ENCODE results near the gene NFIC.

Gene NFIC

GRCh38 chr19:3383121-3383722, 16.8 kb downstream of the NFIC start:
- no peak overlapping the region for H3K27ac ChIP-seq (ENCODE audit: low read depth, low read length, poor library complexity, severe bottlenecking)
- TF ChIP-seq EZH2 (IDR thresholded peaks at IDR 0.05; ENCODE audit: borderline replicate concordance, low read length) (no peak), CTCF (IDR thresholded peaks at IDR 0.05; ENCODE audit: low read length) (no peak)
- no peaks in the 10 kb centered on the region for H3K36me3 ChIP-seq (ENCODE audit: insufficient read depth, low read length)
- H3K4me3 ChIP-seq (ENCODE audit: low read depth, low read length, poor library complexity, severe bottlenecking): no peak overlapping the region
- no peak overlapping the region for H2AFZ ChIP-seq (ENCODE audit: low read length)
- no peaks in the 10 kb centered on the region for H3K27me3 ChIP-seq (ENCODE audit: insufficient read depth, low read length)
- H3K9me2 ChIP-seq (ENCODE audit: low read depth, low read length): no peaks in the 10 kb centered on the region
- no peaks in the 10 kb centered on the region for H3K79me2 ChIP-seq (ENCODE audit: insufficient read depth, low read length)
- H3K9me3 ChIP-seq (ENCODE audit: low read length): no peaks in the 10 kb centered on the region
- H3K4me2 ChIP-seq (ENCODE audit: low read length): no peak overlapping the region
- H4K20me1 ChIP-seq (ENCODE audit: insufficient read depth, low read length): no peaks in the 10 kb centered on the region
- H3K9ac ChIP-seq (ENCODE audit: low read length): no peak overlapping the region
- no peaks in the 10 kb centered on the region for H3F3A ChIP-seq (ENCODE audit: insufficient read depth, low read length)
- no peaks in the 10 kb centered on the region for H3K4me1 ChIP-seq (ENCODE audit: insufficient read depth, low read length, severe bottlenecking)

GRCh38 chr19:3386447-3387234, 20.3 kb downstream of the NFIC start:
- no peaks in the 10 kb centered on the region for H3K79me2 ChIP-seq (ENCODE audit: insufficient read depth, low read length)
- no peaks in the 10 kb centered on the region for H3K27me3 ChIP-seq (ENCODE audit: insufficient read depth, low read length)
- no peak overlapping the region for H3K4me3 ChIP-seq (ENCODE audit: low read depth, low read length, poor library complexity, severe bottlenecking)
- no peaks in the 10 kb centered on the region for H3K36me3 ChIP-seq (ENCODE audit: insufficient read depth, low read length)
- TF ChIP-seq CTCF (IDR thresholded peaks at IDR 0.05; ENCODE audit: low read length): no peak
- no peak for TF ChIP-seq EZH2 (IDR thresholded peaks at IDR 0.05; ENCODE audit: borderline replicate concordance, low read length)
- no peaks in the 10 kb centered on the region for H3K9me2 ChIP-seq (ENCODE audit: low read depth, low read length)
- H3K27ac ChIP-seq (ENCODE audit: low read depth, low read length, poor library complexity, severe bottlenecking): no peak overlapping the region
- no peaks in the 10 kb centered on the region for H3K4me1 ChIP-seq (ENCODE audit: insufficient read depth, low read length, severe bottlenecking)
- no peaks in the 10 kb centered on the region for H3K9me3 ChIP-seq (ENCODE audit: low read length)
- H3K9ac ChIP-seq (ENCODE audit: low read length): no peak overlapping the region
- no peak overlapping the region for H2AFZ ChIP-seq (ENCODE audit: low read length)
- H4K20me1 ChIP-seq (ENCODE audit: insufficient read depth, low read length): no peaks in the 10 kb centered on the region
- no peaks in the 10 kb centered on the region for H3F3A ChIP-seq (ENCODE audit: insufficient read depth, low read length)
- no peak overlapping the region for H3K4me2 ChIP-seq (ENCODE audit: low read length)

- H3K9ac ChIP-seq (ENCODE audit: low read length): no peak overlapping the region
These were observed 21.5 kb downstream of the NFIC start for GRCh38 chr19:3387645-3388589.

More at GRCh38 chr19:3387645-3388589, 21.5 kb downstream of the NFIC start:
- Histone ChIP-seq H3K9me3 (ENCODE audit: low read length) (no peaks in the 10 kb centered on the region), H3K27ac (ENCODE audit: low read depth, low read length, poor library complexity, severe bottlenecking) (no peak overlapping the region), H3K4me3 (ENCODE audit: low read depth, low read length, poor library complexity, severe bottlenecking) (no peak overlapping the region), H3K4me2 (ENCODE audit: low read length) (no peak overlapping the region), H4K20me1 (ENCODE audit: insufficient read depth, low read length) (no peaks in the 10 kb centered on the region), H3K4me1 (ENCODE audit: insufficient read depth, low read length, severe bottlenecking) (no peaks in the 10 kb centered on the region), H3K9me2 (ENCODE audit: low read depth, low read length) (no peaks in the 10 kb centered on the region), H3K27me3 (ENCODE audit: insufficient read depth, low read length) (no peaks in the 10 kb centered on the region), H3K36me3 (ENCODE audit: insufficient read depth, low read length) (no peaks in the 10 kb centered on the region), H3K79me2 (ENCODE audit: insufficient read depth, low read length) (no peaks in the 10 kb centered on the region), H2AFZ (ENCODE audit: low read length) (no peak overlapping the region), H3F3A (ENCODE audit: insufficient read depth, low read length) (no peaks in the 10 kb centered on the region)
- TF ChIP-seq CTCF (IDR thresholded peaks at IDR 0.05; ENCODE audit: low read length) (no peak), EZH2 (IDR thresholded peaks at IDR 0.05; ENCODE audit: borderline replicate concordance, low read length) (no peak)

Data from OCI-LY1 (cell line).